Right cardiac atrium (tissue), 5 donors: ENCODE data around the gene GOSR2. TPM values are rescaled to one million over a fixed set of nuclear protein-coding genes. Genes with fewer than 3 reads are reported as not detected.
"Not testable (repeated sequence)": the region's sequence is repeated elsewhere in the genome, so short reads cannot be mapped to it uniquely, and the experiment has no call there.

ENCODE experiments used
- ATAC-seq, 2 donors: fragments of 200-7000 bp; cut with Tn5 transposase; one replicate each; pipeline versions ENCODE4 v1.8.0 to v1.9.1; 2020; ENCODE audit warnings: moderate library complexity in 2 of 2, mild to moderate bottlenecking in 1 of 2
- DNase-seq, 3 donors: peaks; one replicate each; pipeline ENCODE4 v3.0.0-alpha.2; 2020
- H3K27ac ChIP-seq: one replicate; pipeline ENCODE4 v1.5.1; 2013; ENCODE audit warnings: mild to moderate bottlenecking, low read length, control low read depth, moderate library complexity
- H3K27me3 ChIP-seq: one replicate; pipeline ENCODE4 v1.6.1; 2013; ENCODE audit not compliant: control insufficient read depth, insufficient read depth
- H3K4me1 ChIP-seq: one replicate; pipeline ENCODE4 v1.6.1; 2013; ENCODE audit warnings: low read length; ENCODE audit not compliant: control insufficient read depth, insufficient read depth
- H3K4me3 ChIP-seq: one replicate; pipeline ENCODE4 v1.5.1; 2013; ENCODE audit warnings: low read length, control low read depth
- H3K9me3 ChIP-seq: one replicate; pipeline ENCODE4 v1.6.1; 2013; ENCODE audit warnings: low read length; ENCODE audit not compliant: control insufficient read depth
- WGBS: extraction: QIAGEN DNeasy Blood & Tissue Kit; methylation state at CpG from one replicate; pipeline ENCODE4 v1.1.7; 2013; 5-methylcytosine and 5-hydroxymethylcytosine counted together
- intact Hi-C, 4 donors: fragments of 100-400 bp; cut with DNase I; formaldehyde crosslinking; loops; one replicate each; pipeline versions ENCODE4 v1.11.0 to v1.14.0; 2022 to 2023
- polyA plus RNA-seq: library from polyadenylated mRNA; stranded (reverse); fragments of 200-250 nt; gene quantifications from one replicate; pipeline ENCODE4 v1.2.3, GENCODE V29; 2013
- total RNA-seq, 4 donors: library from RNA; stranded (reverse); fragmentation: NEBNext Ultra II Directional; extraction: Animal tissue kit (Norgen Biotek cat#: 25700); gene quantifications; one replicate each; pipeline ENCODE4 v1.2.1, GENCODE V29; 2021
- donor health status: healthy with polysubstance abuse.
- donor health status: DM: no; HTN: yes; CAD: no.
- donor health status: DM: no; HTN: no; CAD: no.
- donor health status: DM: no; HTN: yes; CAD: no; lungs with severe emphysema.
- donor health status: DM: yes; HTN: yes; CAD: no.

GOSR2 gene
- total and polyA plus RNA-seq, 5 donors, result 29.1 to 69.8 (median 48.5) TPM

- Histone ChIP-seq H3K4me1 (no peaks in the 10 kb centered on the region), H3K4me3 (no peak overlapping the region), H3K27me3 (no peaks in the 10 kb centered on the region), H3K9me3 (no peaks in the 10 kb centered on the region), H3K27ac (no peak overlapping the region)
- DNase-seq (no peak), ATAC-seq (peak in 1 of 2 donors; percentile 28)
- intact Hi-C loops, result no loop called here
- WGBS, result 50% methylated on average over 3 of the region's 3 CpGs
Measured at GRCh38 chr17:46911311-46911710, 11.6 kb upstream of the GOSR2 start.

DNA sequence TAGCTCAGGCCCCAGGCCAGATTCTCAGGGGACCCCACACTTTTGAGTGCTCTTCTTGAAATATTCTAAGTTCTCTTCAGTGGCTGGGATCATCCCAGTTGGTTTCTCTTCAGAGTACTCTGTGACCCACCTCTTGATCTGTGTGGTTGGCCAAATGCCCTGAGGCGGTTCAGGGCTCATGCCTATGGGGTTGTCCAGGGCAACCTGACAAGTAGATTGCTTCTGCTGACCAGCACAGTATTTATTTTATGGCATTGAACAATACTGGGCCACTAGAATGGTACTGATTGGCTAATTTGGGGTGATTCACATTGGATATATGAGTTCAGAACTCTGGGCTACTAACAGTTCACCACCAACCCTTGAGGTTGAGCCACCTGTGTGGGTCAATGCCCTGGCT lies 7.4 kb upstream of the GOSR2 start:
- intact Hi-C loops, result loop anchor here in 2 of 4 donors (5.0 kb wide), 2 partner anchors 48 to 63 kb away; partner anchors contain the start of gene WNT9B (in 1 of the 2)
- Histone ChIP-seq H3K4me3 (no peak overlapping the region), H3K27ac (no peak overlapping the region), H3K27me3 (no peaks in the 10 kb centered on the region), H3K4me1 (no peaks in the 10 kb centered on the region), H3K9me3 (no peaks in the 10 kb centered on the region)
- DNase-seq (no peak), ATAC-seq (no peak)
- WGBS, result 48% methylated on average over 1 of the region's 1 CpG

DNA sequence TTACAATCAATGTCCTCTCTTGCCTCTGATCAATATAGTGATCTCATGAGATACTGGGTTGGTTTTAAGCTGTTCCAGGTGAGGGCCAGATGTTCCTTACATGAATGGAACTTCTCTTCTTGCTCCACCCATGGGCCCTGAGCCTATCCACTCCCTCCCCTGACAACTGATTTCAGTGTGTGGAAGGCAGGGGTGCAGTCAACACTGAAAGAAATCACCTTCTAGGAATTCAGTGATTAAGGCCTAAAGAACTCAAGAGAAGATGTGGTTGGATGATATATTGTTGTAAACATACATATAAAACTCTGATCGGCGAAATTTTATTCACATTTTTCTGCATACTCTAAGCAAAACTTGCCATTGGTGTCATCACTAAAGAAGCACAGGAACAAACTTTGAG lies 6.7 kb upstream of the GOSR2 start:
- ATAC-seq (no peak), DNase-seq (no peak)
- intact Hi-C loops, result loop anchor here in 2 of 4 donors (5.0 kb wide), 2 partner anchors 49 to 64 kb away; partner anchors contain the start of gene WNT9B (in 1 of the 2)
- H3K4me1 ChIP-seq, result no peaks in the 10 kb centered on the region
- H3K27ac ChIP-seq, result no peak overlapping the region
- WGBS, result 85% methylated on average over 2 of the region's 2 CpGs
- no peaks in the 10 kb centered on the region for H3K9me3 ChIP-seq
- no peaks in the 10 kb centered on the region for H3K27me3 ChIP-seq
- H3K4me3 ChIP-seq, result no peak overlapping the region

- DNase-seq (no peak), ATAC-seq (no peak)
- Histone ChIP-seq H3K4me3 (no peak overlapping the region), H3K9me3 (no peaks in the 10 kb centered on the region), H3K27ac (no peak overlapping the region), H3K4me1 (no peaks in the 10 kb centered on the region), H3K27me3 (no peaks in the 10 kb centered on the region)
- intact Hi-C loops, result loop anchor here in 2 of 4 donors (5.0 kb wide), 2 partner anchors 49 to 64 kb away; partner anchors contain the start of gene WNT9B (in 1 of the 2)
- WGBS, result 88% methylated on average over 3 of the region's 3 CpGs
Measured at GRCh38 chr17:46916623-46917022, 6.3 kb upstream of the GOSR2 start.

DNA sequence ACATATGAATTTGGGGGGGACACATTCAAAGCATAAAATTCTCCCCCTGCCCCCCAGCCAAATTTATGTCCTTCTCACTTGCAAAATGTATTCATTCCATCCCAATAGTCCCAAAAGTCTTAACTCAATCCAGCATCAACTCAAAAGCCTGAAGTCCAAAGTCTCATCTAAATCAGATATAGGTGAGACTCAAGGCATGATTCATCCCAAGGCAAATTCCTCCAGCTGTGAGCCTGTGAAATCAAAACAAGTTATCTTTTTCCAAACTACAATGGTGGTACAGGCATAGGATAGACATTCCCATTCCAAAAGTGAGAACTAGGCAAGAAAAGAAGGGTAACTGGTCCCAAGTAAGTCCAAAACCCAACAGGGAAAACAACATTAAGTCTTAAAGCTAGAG lies 5.9 kb upstream of the GOSR2 start:
- Histone ChIP-seq H3K27ac (no peak overlapping the region), H3K9me3 (no peaks in the 10 kb centered on the region), H3K27me3 (no peaks in the 10 kb centered on the region), H3K4me3 (no peak overlapping the region), H3K4me1 (no peaks in the 10 kb centered on the region)
- ATAC-seq (no peak), DNase-seq (no peak)
- intact Hi-C loops, result loop anchor here in 2 of 4 donors (5.0 kb wide), 2 partner anchors 50 to 65 kb away; partner anchors contain the start of gene WNT9B (in 1 of the 2)

DNA sequence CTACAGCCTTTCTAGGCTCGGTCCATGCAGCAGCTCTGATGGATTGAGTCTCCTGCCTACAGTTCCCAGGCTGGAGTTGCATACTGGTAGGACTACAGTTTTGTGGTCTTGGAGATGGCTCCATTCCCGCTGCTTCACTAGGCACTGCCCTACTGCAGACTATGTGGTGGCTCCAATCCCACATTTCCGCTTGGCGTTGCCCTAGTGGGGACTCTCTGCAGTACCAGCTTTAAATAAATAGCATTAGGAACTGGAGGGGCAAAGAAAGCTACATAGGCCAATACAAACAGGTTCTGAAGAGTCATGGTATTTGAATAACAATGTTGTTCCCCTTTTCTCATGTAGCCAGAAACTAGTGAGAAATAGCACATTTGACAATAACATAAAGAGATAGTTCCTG lies 5.4 kb upstream of the GOSR2 start:
- Histone ChIP-seq H3K4me3 (no peak overlapping the region), H3K27me3 (no peaks in the 10 kb centered on the region), H3K27ac (no peak overlapping the region), H3K4me1 (no peaks in the 10 kb centered on the region), H3K9me3 (no peaks in the 10 kb centered on the region)
- 79% methylated on average over 4 of the region's 4 CpGs for WGBS
- no peak for DNase-seq
- intact Hi-C loops, result loop anchor here in 2 of 4 donors (5.0 kb wide), 2 partner anchors 50 to 65 kb away; partner anchors contain the start of gene WNT9B (in 1 of the 2)
- no peak for ATAC-seq

GRCh38 chr17:46921962-46922361 lies 998 bp upstream of the GOSR2 start:
- intact Hi-C loops, ATAC-seq, DNase-seq, H3K9me3 ChIP-seq, H3K4me3 ChIP-seq, H3K27me3 ChIP-seq, H3K27ac ChIP-seq, H3K4me1 ChIP-seq: not testable (repeated sequence)
- 79% methylated on average over 4 of the region's 4 CpGs for WGBS

DNA sequence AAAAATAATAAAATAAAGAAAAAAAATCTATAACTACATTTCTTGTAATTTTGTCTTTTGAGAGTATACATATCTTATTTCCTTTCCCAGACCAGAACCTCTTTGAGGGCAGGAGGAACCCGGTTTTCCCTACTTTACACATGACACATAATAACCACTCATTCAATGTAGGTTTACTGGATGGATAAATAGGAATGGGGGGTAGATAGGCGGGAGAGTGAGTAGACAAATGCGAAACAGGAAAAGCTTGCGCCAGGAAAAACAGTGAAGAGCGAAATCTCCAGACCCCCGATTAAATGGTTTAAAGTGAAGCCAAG lies 515 bp upstream of the GOSR2 start:
- intact Hi-C loops, result no loop called here
- H3K27ac ChIP-seq, result peak overlapping the region; percentile 95
- H3K4me1 ChIP-seq, result no peaks in the 10 kb centered on the region
- H3K9me3 ChIP-seq, result no peaks in the 10 kb centered on the region
- peak in 1 of 2 donors; percentile 40 for ATAC-seq
- DNase-seq, result no peak
- H3K27me3 ChIP-seq, result no peaks in the 10 kb centered on the region
- H3K4me3 ChIP-seq, result peak overlapping the region; percentile 91
- under 1% methylated on average over 6 of the region's 6 CpGs for WGBS

DNA sequence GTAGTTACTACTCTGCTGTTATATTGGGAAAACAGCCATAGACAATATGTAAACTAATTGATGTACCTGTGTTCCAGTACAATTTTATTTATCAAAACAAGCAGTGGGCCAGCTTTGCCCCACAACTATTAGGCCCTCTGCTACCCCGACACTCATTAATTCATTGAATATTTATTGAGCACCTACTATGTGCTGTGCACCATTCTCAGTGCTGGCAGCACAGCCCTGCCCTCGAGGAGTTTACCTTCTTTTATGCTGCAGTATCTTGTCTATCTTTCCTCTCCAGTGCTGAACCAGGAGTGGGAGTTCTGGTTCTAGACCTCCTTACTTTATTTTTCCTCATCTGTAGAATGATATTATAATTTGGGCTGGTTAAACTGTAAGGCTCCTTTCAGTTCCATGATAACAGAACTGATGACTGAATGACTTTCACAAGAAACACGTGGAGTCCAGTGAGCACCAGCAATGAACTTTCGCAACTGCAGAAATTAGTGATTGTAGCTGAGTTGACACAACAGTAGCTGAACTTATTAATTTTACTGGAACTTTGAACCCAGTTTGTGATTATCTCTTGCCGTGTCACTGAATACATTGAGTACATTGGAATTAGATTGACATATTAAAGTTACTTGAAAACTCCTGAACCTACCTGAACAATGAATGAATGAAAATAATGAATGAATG lies 2.4 kb downstream of the GOSR2 start:
- H3K27ac ChIP-seq, result no peak overlapping the region
- no peak for ATAC-seq
- no peaks in the 10 kb centered on the region for H3K9me3 ChIP-seq
- H3K27me3 ChIP-seq, result no peaks in the 10 kb centered on the region
- peaks cover 8% of the 10 kb centered on the region for H3K4me1 ChIP-seq
- no peak for DNase-seq
- WGBS, result 76% methylated on average over 5 of the region's 5 CpGs
- intact Hi-C loops, result no loop called here
- no peak overlapping the region for H3K4me3 ChIP-seq

GRCh38 chr17:46928467-46929261 lies 5.7 kb downstream of the GOSR2 start:
- Histone ChIP-seq H3K9me3 (no peaks in the 10 kb centered on the region), H3K27ac (no peak overlapping the region), H3K4me1 (peaks cover 8% of the 10 kb centered on the region), H3K4me3 (no peak overlapping the region), H3K27me3 (no peaks in the 10 kb centered on the region)
- 69% methylated on average over 10 of the region's 10 CpGs for WGBS
- DNase-seq (no peak), ATAC-seq (peak in 1 of 2 donors; percentile 58)
- intact Hi-C loops, result no loop called here

DNA sequence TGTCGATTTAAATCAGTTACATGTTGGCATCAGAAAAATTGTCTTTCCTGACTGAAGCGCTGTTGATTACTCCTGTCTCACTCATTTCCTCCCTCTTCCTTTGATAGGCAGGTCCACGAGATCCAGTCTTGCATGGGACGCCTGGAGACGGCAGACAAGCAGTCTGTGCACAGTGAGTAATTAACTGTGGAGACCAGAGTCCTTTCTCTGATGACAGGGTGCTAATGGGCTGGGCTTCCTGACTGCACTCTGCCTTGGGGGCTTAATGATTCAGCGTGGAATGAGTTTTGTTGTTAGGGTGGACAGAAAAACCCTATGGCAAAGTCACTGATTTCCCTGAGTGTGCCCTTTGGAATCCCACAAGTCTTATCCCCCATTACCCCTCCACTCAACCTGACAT lies 6.5 kb downstream of the GOSR2 start:
- ATAC-seq (peak; percentile 38 to 92), DNase-seq (peak in 1 of 3 donors; percentile 31)
- H3K9me3 ChIP-seq, result no peaks in the 10 kb centered on the region
- H3K27me3 ChIP-seq, result no peaks in the 10 kb centered on the region
- H3K4me1 ChIP-seq, result peaks cover 8% of the 10 kb centered on the region
- intact Hi-C loops, result no loop called here
- 48% methylated on average over 6 of the region's 6 CpGs for WGBS
- H3K4me3 ChIP-seq, result no peak overlapping the region
- H3K27ac ChIP-seq, result no peak overlapping the region
